ENCODE measurements around the gene CARTPT. TPM values are rescaled to one million over a fixed set of nuclear protein-coding genes. Genes with fewer than 3 reads are reported as not detected.

Gene CARTPT
- total and polyA plus RNA-seq, 9 of the 15 experiments (the other 6 are each of a cell fraction or from before 2014, with no cell fraction given) = not detected

- in situ Hi-C loops (cut with MboI) (no loop called here), intact Hi-C loops (cut with micrococcal nuclease) (no loop called here)
- H3K9me3 ChIP-seq (replicated peaks; ENCODE audit: control insufficient read depth, insufficient read depth, low read depth, low read length) = no peaks in the 10 kb centered on the region
- H3K9ac ChIP-seq (ENCODE audit: insufficient read depth in 1 of 2, low read depth in 2 of 2, low read length in 2 of 2) = no peak overlapping the region
- H3K27me3 ChIP-seq (ENCODE audit: control insufficient read depth in 2 of 2, insufficient read depth in 2 of 2, low read length in 2 of 2) = no peaks in the 10 kb centered on the region
- no peak overlapping the region for H3K4me3 ChIP-seq
- TF ChIP-seq, protein P1, sequence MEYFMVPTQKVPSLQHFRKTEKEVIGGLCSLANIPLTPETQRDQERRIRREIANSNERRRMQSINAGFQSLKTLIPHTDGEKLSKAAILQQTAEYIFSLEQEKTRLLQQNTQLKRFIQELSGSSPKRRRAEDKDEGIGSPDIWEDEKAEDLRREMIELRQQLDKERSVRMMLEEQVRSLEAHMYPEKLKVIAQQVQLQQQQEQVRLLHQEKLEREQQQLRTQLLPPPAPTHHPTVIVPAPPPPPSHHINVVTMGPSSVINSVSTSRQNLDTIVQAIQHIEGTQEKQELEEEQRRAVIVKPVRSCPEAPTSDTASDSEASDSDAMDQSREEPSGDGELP (CRISPR knock-in tag; IDR thresholded peaks at IDR 0.05; ENCODE audit: borderline replicate concordance) = no peak
- TF ChIP-seq, protein P2, sequence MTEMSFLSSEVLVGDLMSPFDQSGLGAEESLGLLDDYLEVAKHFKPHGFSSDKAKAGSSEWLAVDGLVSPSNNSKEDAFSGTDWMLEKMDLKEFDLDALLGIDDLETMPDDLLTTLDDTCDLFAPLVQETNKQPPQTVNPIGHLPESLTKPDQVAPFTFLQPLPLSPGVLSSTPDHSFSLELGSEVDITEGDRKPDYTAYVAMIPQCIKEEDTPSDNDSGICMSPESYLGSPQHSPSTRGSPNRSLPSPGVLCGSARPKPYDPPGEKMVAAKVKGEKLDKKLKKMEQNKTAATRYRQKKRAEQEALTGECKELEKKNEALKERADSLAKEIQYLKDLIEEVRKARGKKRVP (CRISPR knock-in tag; IDR thresholded peaks at IDR 0.05) = no peak
- no peak for TF ChIP-seq THRAP3 (IDR thresholded peaks at IDR 0.05; ENCODE audit: borderline replicate concordance)
- no peak for TF ChIP-seq HMGXB4 (CRISPR knock-in tag; IDR thresholded peaks at IDR 0.05)
- no peak for TF ChIP-seq ZC3H4 (CRISPR knock-in tag; IDR thresholded peaks at IDR 0.05; ENCODE audit: borderline replicate concordance)
- TF ChIP-seq ZKSCAN3 (CRISPR knock-in tag; IDR thresholded peaks at IDR 0.05) = no peak
- TF ChIP-seq, protein P3, sequence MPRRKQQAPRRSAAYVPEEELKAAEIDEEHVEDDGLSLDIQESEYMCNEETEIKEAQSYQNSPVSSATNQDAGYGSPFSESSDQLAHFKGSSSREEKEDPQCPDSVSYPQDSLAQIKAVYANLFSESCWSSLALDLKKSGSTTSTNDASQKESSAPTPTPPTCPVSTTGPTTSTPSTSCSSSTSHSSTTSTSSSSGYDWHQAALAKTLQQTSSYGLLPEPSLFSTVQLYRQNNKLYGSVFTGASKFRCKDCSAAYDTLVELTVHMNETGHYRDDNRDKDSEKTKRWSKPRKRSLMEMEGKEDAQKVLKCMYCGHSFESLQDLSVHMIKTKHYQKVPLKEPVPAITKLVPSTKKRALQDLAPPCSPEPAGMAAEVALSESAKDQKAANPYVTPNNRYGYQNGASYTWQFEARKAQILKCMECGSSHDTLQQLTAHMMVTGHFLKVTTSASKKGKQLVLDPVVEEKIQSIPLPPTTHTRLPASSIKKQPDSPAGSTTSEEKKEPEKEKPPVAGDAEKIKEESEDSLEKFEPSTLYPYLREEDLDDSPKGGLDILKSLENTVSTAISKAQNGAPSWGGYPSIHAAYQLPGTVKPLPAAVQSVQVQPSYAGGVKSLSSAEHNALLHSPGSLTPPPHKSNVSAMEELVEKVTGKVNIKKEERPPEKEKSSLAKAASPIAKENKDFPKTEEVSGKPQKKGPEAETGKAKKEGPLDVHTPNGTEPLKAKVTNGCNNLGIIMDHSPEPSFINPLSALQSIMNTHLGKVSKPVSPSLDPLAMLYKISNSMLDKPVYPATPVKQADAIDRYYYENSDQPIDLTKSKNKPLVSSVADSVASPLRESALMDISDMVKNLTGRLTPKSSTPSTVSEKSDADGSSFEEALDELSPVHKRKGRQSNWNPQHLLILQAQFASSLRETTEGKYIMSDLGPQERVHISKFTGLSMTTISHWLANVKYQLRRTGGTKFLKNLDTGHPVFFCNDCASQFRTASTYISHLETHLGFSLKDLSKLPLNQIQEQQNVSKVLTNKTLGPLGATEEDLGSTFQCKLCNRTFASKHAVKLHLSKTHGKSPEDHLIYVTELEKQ (CRISPR knock-in tag; IDR thresholded peaks at IDR 0.05) = no peak
- H3K36me3 ChIP-seq (ENCODE audit: control insufficient read depth, insufficient read depth, low read length) = no peaks in the 10 kb centered on the region
- H3K4me1 ChIP-seq (replicated peaks in 1 of 2; ENCODE audit: control insufficient read depth in 2 of 2, insufficient read depth in 2 of 2, low read length in 2 of 2) = no peaks in the 10 kb centered on the region
- CTCF ChIA-PET (ENCODE audit: low intra/inter-chr PET ratio) = no interaction called here
- no peaks in the 10 kb centered on the region for H3K79me2 ChIP-seq (ENCODE audit: control insufficient read depth, insufficient read depth, low read length)
- no peak for DNase-seq (ENCODE audit: extremely low read depth in 1 of 4, low spot score in 3 of 4)
- no TSS peak for BruUV-seq (replicated peaks)
- POLR2A ChIA-PET = no interaction called here
- no peaks in the 10 kb centered on the region for H4K20me1 ChIP-seq (replicated peaks; ENCODE audit: control insufficient read depth, insufficient read depth, low read length)
- H3K9me1 ChIP-seq (ENCODE audit: control insufficient read depth, insufficient read depth, low read length) = no peaks in the 10 kb centered on the region
- H2AFZ ChIP-seq (ENCODE audit: low read depth, low read length) = no peak overlapping the region
- H3K27ac ChIP-seq (ENCODE audit: extremely low read depth, low read depth, low read length) = no peak overlapping the region
- no peak for ATAC-seq
- no peak for FAIRE-seq
- no peak overlapping the region for H3K4me2 ChIP-seq (ENCODE audit: insufficient read depth, low read length)
These were observed 15.1 kb downstream of the CARTPT start for GRCh38 chr5:71734141-71734540.

Data from K562 (cell line).